ENCODE measurements around the gene MORN3. TPM values are rescaled to one million over a fixed set of nuclear protein-coding genes. Genes with fewer than 3 reads are reported as not detected.
"Not testable (repeated sequence)": the region's sequence is repeated elsewhere in the genome, so short reads cannot be mapped to it uniquely, and the experiment has no call there.

MORN3 gene
- total and polyA plus RNA-seq, 2 donors (not counting 1 experiment from before 2014, with no cell fraction given): 0.22 to 1.3 TPM

DNA sequence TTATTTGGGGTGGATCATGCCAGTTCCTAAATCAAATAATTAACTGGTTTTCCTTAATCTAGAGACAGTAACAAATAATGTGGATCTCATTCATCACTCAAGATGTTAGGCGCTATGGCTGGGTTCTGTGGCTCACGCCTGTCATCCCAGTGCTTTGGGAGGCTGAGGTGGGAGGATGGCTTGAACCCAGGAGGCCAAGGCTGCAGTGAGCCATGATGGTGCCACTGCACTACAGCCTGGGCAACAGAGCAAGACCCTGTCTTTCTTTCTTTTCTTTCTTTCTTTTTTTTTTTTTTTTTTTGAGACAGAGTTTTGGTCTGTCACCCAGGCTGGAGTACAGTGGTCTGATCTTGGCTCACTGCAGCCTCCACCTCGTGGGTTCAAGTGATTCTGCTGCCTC lies 23.3 kb upstream of the MORN3 start:
- H3K9ac ChIP-seq (ENCODE audit: low read length); H3K4me1 Mint-ChIP-seq; H3K4me3 Mint-ChIP-seq; H4K20me1 ChIP-seq (ENCODE audit: control insufficient read depth, insufficient read depth, low read length, poor library complexity, severe bottlenecking); H2AFZ ChIP-seq (ENCODE audit: insufficient read depth, low read depth, low read length, poor library complexity, severe bottlenecking); H3K4me2 ChIP-seq (replicated peaks; ENCODE audit: low read depth, low read length, poor library complexity, severe bottlenecking); ATAC-seq (ENCODE audit: low read depth); H3K27me3 Mint-ChIP-seq; H3K27ac Mint-ChIP-seq; H3K27me3 ChIP-seq (replicated peaks in 1 of 4; ENCODE audit: control extremely low read depth in 1 of 4, control insufficient read depth in 3 of 4, insufficient read depth in 4 of 4, low read length in 3 of 4); intact Hi-C loops (cut with micrococcal nuclease); H3K4me3 ChIP-seq (ENCODE audit: control extremely low read depth in 1 of 5, extremely low read depth in 1 of 5, insufficient read depth in 1 of 5, low read depth in 2 of 5, low read length in 4 of 5); DNase-seq; H3K9me3 Mint-ChIP-seq (ENCODE audit: insufficient read depth); H3K36me3 ChIP-seq (replicated peaks in 1 of 2; ENCODE audit: control extremely low read depth in 1 of 2, control insufficient read depth in 1 of 2, extremely low read depth in 1 of 2, insufficient read depth in 2 of 2, low read length in 1 of 2); H3K4me1 ChIP-seq (ENCODE audit: control insufficient read depth in 2 of 2, insufficient read depth in 2 of 2, low read length in 2 of 2); H3K27ac ChIP-seq (ENCODE audit: low read length in 2 of 2); H3K79me2 ChIP-seq (ENCODE audit: control insufficient read depth, insufficient read depth, low read length); H3K9me3 ChIP-seq (ENCODE audit: control extremely low read depth in 1 of 3, control insufficient read depth in 2 of 3, insufficient read depth in 1 of 3, low read length in 2 of 3): not testable (repeated sequence)
- POLR2A ChIA-PET: interaction anchor here (0.7 kb wide), 2 partner anchors 100 to 341 kb away, joined by 4 to 5 read pairs; no protein-coding TSS in a partner anchor
- WGBS (ENCODE audit: insufficient coverage): 33% methylated on average over 1 of the region's 3 CpGs
- CTCF ChIA-PET: interaction anchor here (0.7 to 14.0 kb wide), 7 partner anchors 20 to 118 kb away, joined by 3 to 155 read pairs (median 5); partner anchors contain the start of genes RHOF and TMEM120B

DNA sequence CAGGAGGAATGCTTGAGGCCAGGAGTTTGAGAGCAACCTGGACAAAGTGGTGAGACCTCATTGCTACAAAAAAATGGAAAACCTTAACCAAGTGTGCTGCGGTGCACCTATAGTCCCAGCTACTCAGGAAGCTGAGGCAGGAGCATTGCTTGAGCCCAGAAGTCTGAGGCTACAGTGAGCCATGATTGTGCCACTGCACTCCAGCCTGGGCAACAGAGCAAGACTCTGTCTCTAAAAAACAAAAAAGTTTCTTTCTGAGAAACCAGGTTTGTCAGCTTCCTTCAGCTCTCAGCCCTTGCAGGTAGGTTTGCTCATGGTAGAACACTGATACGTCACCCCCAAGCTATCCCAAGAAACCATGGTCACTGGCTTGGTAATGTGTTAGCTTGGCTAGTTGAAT lies 20.0 kb upstream of the MORN3 start:
- Histone ChIP-seq H3K9me3 (ENCODE audit: control extremely low read depth in 1 of 3, control insufficient read depth in 2 of 3, insufficient read depth in 1 of 3, low read length in 2 of 3) (no peaks in the 10 kb centered on the region), H4K20me1 (ENCODE audit: control insufficient read depth, insufficient read depth, low read length, poor library complexity, severe bottlenecking) (no peaks in the 10 kb centered on the region), H3K36me3 (replicated peaks in 1 of 2; ENCODE audit: control extremely low read depth in 1 of 2, control insufficient read depth in 1 of 2, extremely low read depth in 1 of 2, insufficient read depth in 2 of 2, low read length in 1 of 2) (no peaks in the 10 kb centered on the region), H3K4me3 (ENCODE audit: control extremely low read depth in 1 of 5, extremely low read depth in 1 of 5, insufficient read depth in 1 of 5, low read depth in 2 of 5, low read length in 4 of 5) (no peak overlapping the region), H3K27me3 (replicated peaks in 1 of 4; ENCODE audit: control extremely low read depth in 1 of 4, control insufficient read depth in 3 of 4, insufficient read depth in 4 of 4, low read length in 3 of 4) (no peaks in the 10 kb centered on the region), H3K27ac (ENCODE audit: low read length in 2 of 2) (no peak overlapping the region), H3K4me1 (ENCODE audit: control insufficient read depth in 2 of 2, insufficient read depth in 2 of 2, low read length in 2 of 2) (peaks cover 4 to 16% of the 10 kb centered on the region in 2 donors), H3K4me2 (replicated peaks; ENCODE audit: low read depth, low read length, poor library complexity, severe bottlenecking) (no peak overlapping the region), H3K79me2 (ENCODE audit: control insufficient read depth, insufficient read depth, low read length) (no peaks in the 10 kb centered on the region), H3K9ac (ENCODE audit: low read length) (no peak overlapping the region), H2AFZ (ENCODE audit: insufficient read depth, low read depth, low read length, poor library complexity, severe bottlenecking) (no peak overlapping the region)
- H3K4me3 Mint-ChIP-seq: no peak overlapping the region
- intact Hi-C loops (cut with micrococcal nuclease): loop anchor here (5.0 kb wide), 2 partner anchors 152 to 337 kb away; partner anchors contain the start of gene ANAPC5
- H3K9me3 Mint-ChIP-seq (ENCODE audit: insufficient read depth): no peaks in the 10 kb centered on the region
- CTCF ChIA-PET: interaction anchor here (0.6 to 14.0 kb wide), 5 partner anchors 12 to 137 kb away, joined by 3 to 155 read pairs (median 3); partner anchors contain the start of gene RHOF
- TF ChIP-seq EZH2 (IDR thresholded peaks at IDR 0.05; ENCODE audit: borderline replicate concordance, insufficient read depth, low read depth, low read length, poor library complexity, severe bottlenecking): no peak
- TF ChIP-seq, protein P1, sequence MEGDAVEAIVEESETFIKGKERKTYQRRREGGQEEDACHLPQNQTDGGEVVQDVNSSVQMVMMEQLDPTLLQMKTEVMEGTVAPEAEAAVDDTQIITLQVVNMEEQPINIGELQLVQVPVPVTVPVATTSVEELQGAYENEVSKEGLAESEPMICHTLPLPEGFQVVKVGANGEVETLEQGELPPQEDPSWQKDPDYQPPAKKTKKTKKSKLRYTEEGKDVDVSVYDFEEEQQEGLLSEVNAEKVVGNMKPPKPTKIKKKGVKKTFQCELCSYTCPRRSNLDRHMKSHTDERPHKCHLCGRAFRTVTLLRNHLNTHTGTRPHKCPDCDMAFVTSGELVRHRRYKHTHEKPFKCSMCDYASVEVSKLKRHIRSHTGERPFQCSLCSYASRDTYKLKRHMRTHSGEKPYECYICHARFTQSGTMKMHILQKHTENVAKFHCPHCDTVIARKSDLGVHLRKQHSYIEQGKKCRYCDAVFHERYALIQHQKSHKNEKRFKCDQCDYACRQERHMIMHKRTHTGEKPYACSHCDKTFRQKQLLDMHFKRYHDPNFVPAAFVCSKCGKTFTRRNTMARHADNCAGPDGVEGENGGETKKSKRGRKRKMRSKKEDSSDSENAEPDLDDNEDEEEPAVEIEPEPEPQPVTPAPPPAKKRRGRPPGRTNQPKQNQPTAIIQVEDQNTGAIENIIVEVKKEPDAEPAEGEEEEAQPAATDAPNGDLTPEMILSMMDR (IDR thresholded peaks at IDR 0.05): no peak
- 100% methylated on average over 1 of the region's 2 CpGs for WGBS (ENCODE audit: insufficient coverage)
- POLR2A ChIA-PET: interaction anchor here (0.6 kb wide), 1 partner anchor 195 kb away, joined by 5 read pairs; no protein-coding TSS in a partner anchor
- H3K4me1 Mint-ChIP-seq: peaks cover 8% of the 10 kb centered on the region
- no peak overlapping the region for H3K27ac Mint-ChIP-seq
- H3K27me3 Mint-ChIP-seq: no peaks in the 10 kb centered on the region
- ATAC-seq (ENCODE audit: low read depth): no peak
- DNase-seq: no peak

Data from B cell (primary cell).